Uterus (tissue), 4 donors: ENCODE measurements around the gene ELMO1. TPM values are rescaled to one million over a fixed set of nuclear protein-coding genes. Genes with fewer than 3 reads are reported as not detected.
A peak's percentile ranks its signal among the peaks of the same experiment; 100 is the strongest.

Experiments
- DNase-seq, 2 donors: peaks; one replicate each; pipeline ENCODE4 v3.0.0-alpha.2; 2019 to 2020
- H3K27ac ChIP-seq, 2 donors: fragments of 200-600 bp; sonication (generic); 1 replicate in 1 of 2; 2 replicates in 1 of 2; pipeline ENCODE4 v1.5.1; 2016 to 2018
- H3K27me3 ChIP-seq, 2 donors: fragments of 200-600 bp; sonication (generic); one replicate each; pipeline ENCODE4 v1.5.1; 2018 to 2019; ENCODE audit warnings: control low read depth in 1 of 2
- H3K36me3 ChIP-seq, 2 donors: fragments of 200-600 bp; sonication (generic); one replicate each; pipeline ENCODE4 v1.5.1; 2019; ENCODE audit warnings: control low read depth in 1 of 2
- H3K4me1 ChIP-seq, 2 donors: fragments of 200-600 bp; sonication (generic); one replicate each; pipeline ENCODE4 v1.5.1; 2018 to 2019; ENCODE audit warnings: control low read depth in 1 of 2
- H3K4me3 ChIP-seq, 2 donors: fragments of 200-600 bp; sonication (generic); 1 replicate in 1 of 2; 2 replicates in 1 of 2; pipeline ENCODE4 v1.5.1; 2018 to 2019; ENCODE audit warnings: mild to moderate bottlenecking in 1 of 2
- H3K9me3 ChIP-seq, 2 donors: fragments of 200-600 bp; sonication (generic); one replicate each; pipeline ENCODE4 v1.5.1; 2019; ENCODE audit warnings: control low read depth in 1 of 2
- CTCF ChIP-seq, 4 experiments: fragments of 200-600 bp in 2 of 4; fragments of 450-650 bp in 2 of 4; sonication (generic) in 2 of 4; IDR thresholded peaks; one replicate each; pipeline ENCODE4 v1.5.1; 2016 to 2019; ENCODE audit warnings: antibody characterized with exemption in 4 of 4, mild to moderate bottlenecking in 2 of 4, moderate library complexity in 1 of 4
- POLR2A ChIP-seq, 2 donors: fragments of 450-650 bp; IDR thresholded peaks; one replicate each; pipeline ENCODE4 v1.6.1; 2016; ENCODE audit warnings: antibody characterized with exemption in 2 of 2, mild to moderate bottlenecking in 1 of 2, moderate library complexity in 1 of 2
- intact Hi-C: fragments of 100-400 bp; cut with DNase I; formaldehyde crosslinking; loops from one replicate; pipeline ENCODE4 v1.15.1; 2023; ENCODE audit warnings: low total_unique reads
- total RNA-seq, 4 donors: library from RNA; depleted of rRNA in 3 of 4; stranded (reverse); fragments of >200 nt in 3 of 4; gene quantifications; one replicate each; pipeline versions ENCODE4 v1.1.0 to v1.2.4, GENCODE V29; 2014 to 2023
- donor health status: DM: yes; HTN: yes; CAD: no.

ELMO1 gene
- total RNA-seq, 4 donors from 2014 or later, result 37.9 to 64.7 (median 55.5) TPM

GRCh38 chr7:37405603-37406122 lies 43.0 kb downstream of the ELMO1 start:
- H3K4me3 ChIP-seq, result no peak overlapping the region
- no peaks in the 10 kb centered on the region for H3K36me3 ChIP-seq
- no peaks in the 10 kb centered on the region for H3K27me3 ChIP-seq
- TF ChIP-seq CTCF (IDR thresholded peaks at IDR 0.05) (no peak), POLR2A (IDR thresholded peaks at IDR 0.05) (no peak)
- H3K4me1 ChIP-seq, result no peaks in the 10 kb centered on the region
- DNase-seq, result peak; percentile 24 to 30
- intact Hi-C loops, result no loop called here
- H3K27ac ChIP-seq, result no peak overlapping the region
- H3K9me3 ChIP-seq, result no peaks in the 10 kb centered on the region

- Histone ChIP-seq H3K27ac (no peak overlapping the region), H3K4me3 (no peak overlapping the region), H3K36me3 (no peaks in the 10 kb centered on the region), H3K4me1 (no peaks in the 10 kb centered on the region), H3K27me3 (no peaks in the 10 kb centered on the region), H3K9me3 (no peaks in the 10 kb centered on the region)
- intact Hi-C loops, result no loop called here
- DNase-seq, result no peak
- TF ChIP-seq CTCF (IDR thresholded peaks at IDR 0.05) (no peak), POLR2A (IDR thresholded peaks at IDR 0.05) (no peak)
Measured at GRCh38 chr7:37405128-37405527, 43.5 kb downstream of the ELMO1 start.

- Histone ChIP-seq H3K27ac (no peak overlapping the region), H3K36me3 (no peaks in the 10 kb centered on the region)
- intact Hi-C loops, result no loop called here
Measured at GRCh38 chr7:37399876-37400421, 48.7 kb downstream of the ELMO1 start.

GRCh38 chr7:37398403-37398802 lies 50.3 kb downstream of the ELMO1 start:
- DNase-seq, result no peak
- intact Hi-C loops, result no loop called here
- no peaks in the 10 kb centered on the region for H3K9me3 ChIP-seq

More at GRCh38 chr7:37399876-37400421, 48.7 kb downstream of the ELMO1 start:
- Histone ChIP-seq H3K4me3 (no peak overlapping the region), H3K4me1 (no peaks in the 10 kb centered on the region), H3K27me3 (no peaks in the 10 kb centered on the region), H3K9me3 (no peaks in the 10 kb centered on the region)
- TF ChIP-seq POLR2A (IDR thresholded peaks at IDR 0.05) (no peak), CTCF (IDR thresholded peaks at IDR 0.05) (no peak)
- no peak for DNase-seq

More at GRCh38 chr7:37398403-37398802, 50.3 kb downstream of the ELMO1 start:
- Histone ChIP-seq H3K27ac (no peak overlapping the region), H3K4me1 (no peaks in the 10 kb centered on the region), H3K27me3 (no peaks in the 10 kb centered on the region), H3K36me3 (no peaks in the 10 kb centered on the region), H3K4me3 (no peak overlapping the region)
- no peak for TF ChIP-seq CTCF (IDR thresholded peaks at IDR 0.05)
- no peak for TF ChIP-seq POLR2A (IDR thresholded peaks at IDR 0.05)
